ENCODE data around the gene LRRC57. TPM values are rescaled to one million over a fixed set of nuclear protein-coding genes. Genes with fewer than 3 reads are reported as not detected.

The LRRC57 gene
- total and polyA plus RNA-seq, 2 of the 13 experiments (the other 11 are each of a cell fraction or from before 2014, with no cell fraction given) = 5.8 to 14.8 TPM

DNA sequence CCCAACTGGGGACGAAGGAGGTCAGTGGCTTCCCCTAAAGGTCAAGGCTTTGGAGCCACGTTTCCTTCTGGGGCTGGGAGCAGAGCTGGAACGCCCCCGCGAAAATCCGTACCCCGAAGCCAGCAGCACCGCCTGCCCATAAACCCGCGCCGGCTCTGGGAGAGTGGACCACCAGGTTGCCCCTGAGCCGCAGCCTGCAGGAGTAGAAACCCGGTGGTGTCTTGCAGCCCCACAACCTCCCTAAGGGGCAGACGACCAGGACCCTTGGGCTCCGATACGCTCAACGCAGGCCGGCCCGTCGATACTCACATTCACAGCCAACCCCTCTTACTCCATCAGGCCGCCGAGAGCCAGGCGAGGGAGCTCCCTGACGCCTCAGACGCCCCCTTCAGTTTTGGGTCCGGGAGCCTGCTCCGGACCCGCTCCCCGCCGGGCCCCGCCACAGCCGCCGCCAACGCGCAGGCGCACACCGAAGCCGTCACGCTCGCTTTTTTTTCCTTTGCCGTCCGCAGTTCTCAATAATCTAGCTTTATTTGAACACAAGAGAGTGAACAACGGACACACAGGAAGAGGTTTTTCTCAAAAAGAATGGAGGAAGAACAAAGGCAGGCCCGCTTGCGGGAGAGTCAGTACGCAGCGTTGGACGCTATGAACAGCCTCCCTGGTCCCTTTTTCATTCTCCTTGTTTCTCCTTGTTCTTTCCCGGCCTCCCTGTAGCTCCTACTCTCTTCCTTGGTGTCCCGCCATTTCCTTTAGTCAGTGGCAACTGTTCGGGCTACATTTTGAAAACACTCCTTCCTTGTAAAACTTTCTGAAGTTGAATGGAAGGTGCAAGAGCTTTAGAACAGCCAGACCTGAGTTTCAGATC is 57.7 kb downstream of the LRRC57 start, which contains the start of gene ZNF106 (continued):
- TF ChIP-seq, protein P1, sequence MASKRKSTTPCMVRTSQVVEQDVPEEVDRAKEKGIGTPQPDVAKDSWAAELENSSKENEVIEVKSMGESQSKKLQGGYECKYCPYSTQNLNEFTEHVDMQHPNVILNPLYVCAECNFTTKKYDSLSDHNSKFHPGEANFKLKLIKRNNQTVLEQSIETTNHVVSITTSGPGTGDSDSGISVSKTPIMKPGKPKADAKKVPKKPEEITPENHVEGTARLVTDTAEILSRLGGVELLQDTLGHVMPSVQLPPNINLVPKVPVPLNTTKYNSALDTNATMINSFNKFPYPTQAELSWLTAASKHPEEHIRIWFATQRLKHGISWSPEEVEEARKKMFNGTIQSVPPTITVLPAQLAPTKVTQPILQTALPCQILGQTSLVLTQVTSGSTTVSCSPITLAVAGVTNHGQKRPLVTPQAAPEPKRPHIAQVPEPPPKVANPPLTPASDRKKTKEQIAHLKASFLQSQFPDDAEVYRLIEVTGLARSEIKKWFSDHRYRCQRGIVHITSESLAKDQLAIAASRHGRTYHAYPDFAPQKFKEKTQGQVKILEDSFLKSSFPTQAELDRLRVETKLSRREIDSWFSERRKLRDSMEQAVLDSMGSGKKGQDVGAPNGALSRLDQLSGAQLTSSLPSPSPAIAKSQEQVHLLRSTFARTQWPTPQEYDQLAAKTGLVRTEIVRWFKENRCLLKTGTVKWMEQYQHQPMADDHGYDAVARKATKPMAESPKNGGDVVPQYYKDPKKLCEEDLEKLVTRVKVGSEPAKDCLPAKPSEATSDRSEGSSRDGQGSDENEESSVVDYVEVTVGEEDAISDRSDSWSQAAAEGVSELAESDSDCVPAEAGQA (IDR thresholded peaks at IDR 0.05; ENCODE audit: low read depth) = peak; percentile 85
- TF ChIP-seq, protein P1 (CRISPR knock-in tag; IDR thresholded peaks at IDR 0.05; ENCODE audit: borderline replicate concordance) = no peak
- TF ChIP-seq ETV6 (CRISPR knock-in tag; conservative IDR thresholded peaks at IDR 0.05) (no peak), ZNF7 (CRISPR knock-in tag; IDR thresholded peaks at IDR 0.05) (no peak), FOXC1 (CRISPR knock-in tag; IDR thresholded peaks at IDR 0.05; ENCODE audit: borderline replicate concordance) (peak; percentile 85), ZBTB7A (CRISPR knock-in tag; IDR thresholded peaks at IDR 0.05) (0 out of 2 replicates have a peak, but pooled peaks have one; percentile 13), ZNF724P (CRISPR knock-in tag; IDR thresholded peaks at IDR 0.05; ENCODE audit: borderline replicate concordance) (no peak), ZNF777 (CRISPR knock-in tag; IDR thresholded peaks at IDR 0.05) (no peak; the same call in 1 of the 2 replicates), SIN3B (IDR thresholded peaks at IDR 0.05; ENCODE audit: low read length) (0 out of 2 replicates have a peak, but pooled peaks have one; percentile 43), CCAR2 (optimal IDR thresholded peaks at IDR 0.05; ENCODE audit: low read depth, low read length) (peak; percentile 72), ZNF333 (CRISPR knock-in tag; IDR thresholded peaks at IDR 0.05; ENCODE audit: borderline replicate concordance) (no peak), ZIK1 (CRISPR knock-in tag; IDR thresholded peaks at IDR 0.05; ENCODE audit: borderline replicate concordance, low read depth) (no peak), HCFC1 (IDR thresholded peaks at IDR 0.05; ENCODE audit: low read depth, low read length) (peak; percentile 43; the same call in 1 of the 2 replicates), CBX2 (IDR thresholded peaks at IDR 0.05; ENCODE audit: low read depth, low read length) (no peak), CBX2 (CRISPR knock-in tag; IDR thresholded peaks at IDR 0.05; ENCODE audit: low read depth) (peak; percentile 75; the same call in 1 of the 2 replicates), ZNF549 (CRISPR knock-in tag; IDR thresholded peaks at IDR 0.05) (no peak)
- TF ChIP-seq, protein P2, sequence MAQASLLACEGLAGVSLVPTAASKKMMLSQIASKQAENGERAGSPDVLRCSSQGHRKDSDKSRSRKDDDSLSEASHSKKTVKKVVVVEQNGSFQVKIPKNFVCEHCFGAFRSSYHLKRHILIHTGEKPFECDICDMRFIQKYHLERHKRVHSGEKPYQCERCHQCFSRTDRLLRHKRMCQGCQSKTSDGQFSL (CRISPR knock-in tag; IDR thresholded peaks at IDR 0.05) = peak; percentile 62; the same call in 1 of the 2 replicates
- TF ChIP-seq, protein P3, sequence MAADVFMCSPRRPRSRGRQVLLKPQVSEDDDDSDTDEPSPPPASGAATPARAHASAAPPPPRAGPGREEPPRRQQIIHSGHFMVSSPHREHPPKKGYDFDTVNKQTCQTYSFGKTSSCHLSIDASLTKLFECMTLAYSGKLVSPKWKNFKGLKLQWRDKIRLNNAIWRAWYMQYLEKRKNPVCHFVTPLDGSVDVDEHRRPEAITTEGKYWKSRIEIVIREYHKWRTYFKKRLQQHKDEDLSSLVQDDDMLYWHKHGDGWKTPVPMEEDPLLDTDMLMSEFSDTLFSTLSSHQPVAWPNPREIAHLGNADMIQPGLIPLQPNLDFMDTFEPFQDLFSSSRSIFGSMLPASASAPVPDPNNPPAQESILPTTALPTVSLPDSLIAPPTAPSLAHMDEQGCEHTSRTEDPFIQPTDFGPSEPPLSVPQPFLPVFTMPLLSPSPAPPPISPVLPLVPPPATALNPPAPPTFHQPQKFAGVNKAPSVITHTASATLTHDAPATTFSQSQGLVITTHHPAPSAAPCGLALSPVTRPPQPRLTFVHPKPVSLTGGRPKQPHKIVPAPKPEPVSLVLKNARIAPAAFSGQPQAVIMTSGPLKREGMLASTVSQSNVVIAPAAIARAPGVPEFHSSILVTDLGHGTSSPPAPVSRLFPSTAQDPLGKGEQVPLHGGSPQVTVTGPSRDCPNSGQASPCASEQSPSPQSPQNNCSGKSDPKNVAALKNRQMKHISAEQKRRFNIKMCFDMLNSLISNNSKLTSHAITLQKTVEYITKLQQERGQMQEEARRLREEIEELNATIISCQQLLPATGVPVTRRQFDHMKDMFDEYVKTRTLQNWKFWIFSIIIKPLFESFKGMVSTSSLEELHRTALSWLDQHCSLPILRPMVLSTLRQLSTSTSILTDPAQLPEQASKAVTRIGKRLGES (CRISPR knock-in tag; IDR thresholded peaks at IDR 0.05; ENCODE audit: borderline replicate concordance) = peak; percentile 58; the same call in 1 of the 2 replicates
- TF ChIP-seq, protein P4, sequence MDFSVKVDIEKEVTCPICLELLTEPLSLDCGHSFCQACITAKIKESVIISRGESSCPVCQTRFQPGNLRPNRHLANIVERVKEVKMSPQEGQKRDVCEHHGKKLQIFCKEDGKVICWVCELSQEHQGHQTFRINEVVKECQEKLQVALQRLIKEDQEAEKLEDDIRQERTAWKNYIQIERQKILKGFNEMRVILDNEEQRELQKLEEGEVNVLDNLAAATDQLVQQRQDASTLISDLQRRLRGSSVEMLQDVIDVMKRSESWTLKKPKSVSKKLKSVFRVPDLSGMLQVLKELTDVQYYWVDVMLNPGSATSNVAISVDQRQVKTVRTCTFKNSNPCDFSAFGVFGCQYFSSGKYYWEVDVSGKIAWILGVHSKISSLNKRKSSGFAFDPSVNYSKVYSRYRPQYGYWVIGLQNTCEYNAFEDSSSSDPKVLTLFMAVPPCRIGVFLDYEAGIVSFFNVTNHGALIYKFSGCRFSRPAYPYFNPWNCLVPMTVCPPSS (IDR thresholded peaks at IDR 0.05) = no peak

Data from HepG2 (cell line).